22Rv1 (cell line): ENCODE data around the gene NFKBIA.

Experiments
- CTCF ChIP-seq: fragments of 450-650 bp; IDR thresholded peaks from 2 replicates; pipeline ENCODE4 v1.5.1; 2017; ENCODE audit warnings: mild to moderate bottlenecking
- ZFX ChIP-seq: fragments of 450-650 bp; IDR thresholded peaks from 2 replicates; pipeline ENCODE4 v1.6.1; 2017; ENCODE audit warnings: antibody characterized with exemption, borderline replicate concordance

GRCh38 chr14:35420036-35420811 lies 15.7 kb upstream of the NFKBIA start:
- no peak for TF ChIP-seq CTCF
- TF ChIP-seq ZFX = no peak
